Measurements from ENCODE around the gene GPR160.
"Not testable (repeated sequence)": the region's sequence is repeated elsewhere in the genome, so short reads cannot be mapped to it uniquely, and the experiment has no call there.

Gene GPR160

DNA sequence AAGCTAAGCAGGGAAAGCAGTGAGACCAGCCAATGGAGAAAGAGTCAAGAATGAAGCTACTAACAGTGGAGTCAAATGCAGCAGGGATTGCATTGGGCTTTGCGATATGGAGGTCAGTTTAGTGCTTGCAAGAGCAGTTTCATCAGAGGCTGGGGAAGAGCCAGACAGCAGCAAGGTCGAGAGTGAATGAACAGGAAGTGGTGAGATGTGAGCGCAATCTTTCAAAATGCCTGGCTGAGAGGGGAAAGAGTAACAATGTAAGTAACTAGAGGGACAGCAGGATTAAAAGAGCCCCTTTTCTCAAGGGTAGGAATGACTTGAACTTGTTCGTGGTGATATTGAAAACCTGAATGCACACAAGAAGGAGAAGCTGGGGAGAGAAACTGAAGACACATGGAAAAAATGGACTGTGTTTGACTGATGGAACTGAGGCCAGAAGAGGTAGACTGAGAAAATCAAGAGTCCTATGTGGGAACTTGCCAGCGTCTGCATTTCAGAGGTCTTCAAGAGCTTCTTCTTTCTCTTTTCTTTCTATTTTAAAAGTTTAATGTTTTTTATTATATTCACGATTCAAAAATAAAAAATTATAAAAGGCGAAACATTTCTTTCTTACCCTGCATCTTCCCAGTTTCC, 30.6 kb upstream of the GPR160 start:
- Histone ChIP-seq H3K4me3 (ENCODE audit: low read length) (no peak overlapping the region), H3K27me3 (ENCODE audit: control insufficient read depth, insufficient read depth, low read length) (no peaks in the 10 kb centered on the region), H3K9ac (ENCODE audit: low read length) (no peak overlapping the region), H3K9me3 (ENCODE audit: control insufficient read depth, low read length) (no peaks in the 10 kb centered on the region), H3K4me1 (ENCODE audit: control insufficient read depth, insufficient read depth, low read length) (no peaks in the 10 kb centered on the region), H3K36me3 (ENCODE audit: control insufficient read depth, insufficient read depth, low read length) (no peaks in the 10 kb centered on the region)

DNA sequence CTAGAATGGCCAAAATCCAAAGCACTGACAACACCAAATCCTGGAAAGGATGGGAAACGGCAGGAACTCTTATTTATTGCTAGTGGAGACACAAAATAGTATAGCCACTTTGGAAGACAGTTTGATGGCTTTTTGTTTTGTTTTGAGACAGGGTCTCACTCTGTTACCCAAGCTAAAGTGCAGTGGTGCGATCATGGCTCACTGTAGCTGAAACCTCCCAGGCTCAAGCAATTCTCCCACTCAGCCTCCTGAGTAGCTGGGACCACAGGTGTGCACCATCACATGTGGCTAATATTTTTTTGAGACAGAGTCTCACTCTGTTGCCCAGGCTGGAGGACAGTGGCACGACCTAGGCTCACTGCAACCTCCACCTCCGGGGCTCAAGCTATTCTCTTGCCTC, 27.3 kb upstream of the GPR160 start:
- H3K9ac ChIP-seq (ENCODE audit: low read length) = no peak overlapping the region
- no peaks in the 10 kb centered on the region for H3K4me1 ChIP-seq (ENCODE audit: control insufficient read depth, insufficient read depth, low read length)
- H3K27me3 ChIP-seq (ENCODE audit: control insufficient read depth, insufficient read depth, low read length) = no peaks in the 10 kb centered on the region
- no peaks in the 10 kb centered on the region for H3K36me3 ChIP-seq (ENCODE audit: control insufficient read depth, insufficient read depth, low read length)
- no peaks in the 10 kb centered on the region for H3K9me3 ChIP-seq (ENCODE audit: control insufficient read depth, low read length)
- no peak overlapping the region for H3K4me3 ChIP-seq (ENCODE audit: low read length)

GRCh38 chr3:170012683-170013400, 25.0 kb upstream of the GPR160 start:
- no peak overlapping the region for H3K9ac ChIP-seq (ENCODE audit: low read length)

DNA sequence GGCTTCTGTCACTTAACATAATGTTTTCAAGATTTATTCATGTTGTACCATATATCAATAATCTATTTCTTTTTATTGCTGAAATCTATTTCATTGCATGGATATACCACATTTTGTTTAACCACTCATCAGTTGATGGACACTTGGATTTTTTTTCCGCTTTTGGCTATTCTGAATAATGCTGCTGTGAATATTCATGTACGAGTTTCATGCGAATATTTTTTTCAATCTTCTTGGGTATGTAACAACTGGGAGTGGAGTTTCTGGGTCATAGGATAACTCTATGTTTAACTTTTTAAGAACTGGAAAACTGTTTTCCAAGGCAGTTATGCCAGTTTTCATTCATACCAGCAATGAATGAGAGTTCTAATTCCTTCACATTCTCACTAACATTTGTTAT, 21.7 kb upstream of the GPR160 start:
- Histone ChIP-seq H3K9ac (ENCODE audit: low read length) (no peak overlapping the region), H3K9me3 (ENCODE audit: control insufficient read depth, low read length) (no peaks in the 10 kb centered on the region), H3K36me3 (ENCODE audit: control insufficient read depth, insufficient read depth, low read length) (no peaks in the 10 kb centered on the region), H3K4me3 (ENCODE audit: low read length) (no peak overlapping the region), H3K27me3 (ENCODE audit: control insufficient read depth, insufficient read depth, low read length) (no peaks in the 10 kb centered on the region), H3K4me1 (ENCODE audit: control insufficient read depth, insufficient read depth, low read length) (no peaks in the 10 kb centered on the region)

More at GRCh38 chr3:170012683-170013400, 25.0 kb upstream of the GPR160 start:
- Histone ChIP-seq H3K9me3 (ENCODE audit: control insufficient read depth, low read length) (no peaks in the 10 kb centered on the region), H3K36me3 (ENCODE audit: control insufficient read depth, insufficient read depth, low read length) (no peaks in the 10 kb centered on the region), H3K4me3 (ENCODE audit: low read length) (no peak overlapping the region), H3K27me3 (ENCODE audit: control insufficient read depth, insufficient read depth, low read length) (no peaks in the 10 kb centered on the region), H3K4me1 (ENCODE audit: control insufficient read depth, insufficient read depth, low read length) (no peaks in the 10 kb centered on the region)

GRCh38 chr3:170019306-170019705, 18.5 kb upstream of the GPR160 start:
- not testable (repeated sequence) for H3K36me3 ChIP-seq (ENCODE audit: control insufficient read depth, insufficient read depth, low read length); H3K4me3 ChIP-seq (ENCODE audit: low read length); H3K27me3 ChIP-seq (ENCODE audit: control insufficient read depth, insufficient read depth, low read length); H3K9me3 ChIP-seq (ENCODE audit: control insufficient read depth, low read length); H3K9ac ChIP-seq (ENCODE audit: low read length)
- H3K4me1 ChIP-seq (ENCODE audit: control insufficient read depth, insufficient read depth, low read length) = peaks cover 21% of the 10 kb centered on the region

DNA sequence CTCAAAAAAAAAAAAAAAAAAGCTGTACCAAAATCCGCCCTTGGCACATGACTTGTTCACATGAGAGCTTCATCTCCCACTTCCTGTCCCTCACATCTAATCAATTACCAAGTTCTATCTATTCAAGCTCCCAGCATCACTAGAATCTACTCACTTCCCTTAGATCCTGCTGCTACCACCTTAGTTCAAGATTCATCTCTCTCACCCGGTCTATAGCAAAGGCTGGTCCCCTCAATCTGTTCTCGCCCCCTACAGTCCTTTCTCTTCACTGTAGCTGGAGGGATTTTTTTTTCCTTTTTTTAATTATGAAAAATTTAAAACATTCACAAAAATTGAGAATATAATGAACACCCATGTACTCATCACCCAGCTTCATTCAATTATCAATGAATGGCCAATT, 16.7 kb upstream of the GPR160 start:
- Histone ChIP-seq H3K36me3 (ENCODE audit: control insufficient read depth, insufficient read depth, low read length) (no peaks in the 10 kb centered on the region), H3K9ac (ENCODE audit: low read length) (no peak overlapping the region)

DNA sequence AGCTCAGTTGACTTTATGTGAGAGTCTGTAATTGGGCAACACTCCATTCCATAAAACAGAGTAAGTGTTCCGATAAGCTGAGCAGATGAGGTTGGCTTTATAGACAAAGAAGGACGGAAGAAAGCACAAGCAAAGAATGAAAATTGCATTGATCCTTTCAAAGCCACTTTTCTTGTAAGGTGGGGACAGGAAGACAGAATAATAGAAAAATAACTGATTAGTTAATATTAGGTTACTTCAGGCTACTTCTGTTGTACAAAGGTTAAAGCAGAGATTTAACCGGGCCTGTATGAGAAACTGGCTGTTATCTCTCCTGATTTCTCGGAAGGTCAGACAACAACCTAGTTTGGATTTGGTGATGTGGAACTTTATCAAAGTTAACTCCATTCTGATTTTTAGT, 15.5 kb upstream of the GPR160 start:
- Histone ChIP-seq H3K27me3 (ENCODE audit: control insufficient read depth, insufficient read depth, low read length) (no peaks in the 10 kb centered on the region), H3K36me3 (ENCODE audit: control insufficient read depth, insufficient read depth, low read length) (no peaks in the 10 kb centered on the region), H3K4me1 (ENCODE audit: control insufficient read depth, insufficient read depth, low read length) (peaks cover 21% of the 10 kb centered on the region), H3K9ac (ENCODE audit: low read length) (no peak overlapping the region), H3K4me3 (ENCODE audit: low read length) (no peak overlapping the region), H3K9me3 (ENCODE audit: control insufficient read depth, low read length) (no peaks in the 10 kb centered on the region)

More for the DNA sequence above, 16.7 kb upstream of the GPR160 start:
- Histone ChIP-seq H3K4me1 (ENCODE audit: control insufficient read depth, insufficient read depth, low read length) (peaks cover 21% of the 10 kb centered on the region), H3K27me3 (ENCODE audit: control insufficient read depth, insufficient read depth, low read length) (no peaks in the 10 kb centered on the region), H3K9me3 (ENCODE audit: control insufficient read depth, low read length) (no peaks in the 10 kb centered on the region), H3K4me3 (ENCODE audit: low read length) (no peak overlapping the region)

GRCh38 chr3:170023165-170023564, 14.6 kb upstream of the GPR160 start:
- Histone ChIP-seq H3K4me3 (ENCODE audit: low read length) (no peak overlapping the region), H3K9ac (ENCODE audit: low read length) (no peak overlapping the region), H3K9me3 (ENCODE audit: control insufficient read depth, low read length) (no peaks in the 10 kb centered on the region), H3K36me3 (ENCODE audit: control insufficient read depth, insufficient read depth, low read length) (no peaks in the 10 kb centered on the region), H3K4me1 (ENCODE audit: control insufficient read depth, insufficient read depth, low read length) (peaks cover 21% of the 10 kb centered on the region), H3K27me3 (ENCODE audit: control insufficient read depth, insufficient read depth, low read length) (no peaks in the 10 kb centered on the region)

DNA sequence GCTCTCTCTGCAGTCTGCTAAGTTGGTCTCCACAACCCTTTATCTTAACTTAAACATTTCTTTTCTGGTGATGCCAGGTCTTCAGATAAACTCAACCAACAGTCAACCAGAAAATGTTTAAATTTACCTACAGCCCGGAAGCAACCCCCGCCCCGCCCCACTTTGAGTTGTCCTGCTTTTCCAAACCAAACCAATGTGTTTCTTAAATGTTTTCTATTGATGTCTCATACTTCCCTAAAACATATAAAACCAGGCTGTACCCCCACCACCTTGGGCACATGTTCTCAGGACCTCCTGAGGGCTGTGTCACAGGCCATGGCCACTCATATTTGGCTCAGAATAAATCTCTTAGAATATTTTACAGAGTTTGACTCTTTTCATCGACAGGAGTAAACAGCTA, 13.2 kb upstream of the GPR160 start:
- Histone ChIP-seq H3K4me1 (ENCODE audit: control insufficient read depth, insufficient read depth, low read length) (peaks cover 21% of the 10 kb centered on the region), H3K4me3 (ENCODE audit: low read length) (no peak overlapping the region), H3K9me3 (ENCODE audit: control insufficient read depth, low read length) (no peaks in the 10 kb centered on the region), H3K27me3 (ENCODE audit: control insufficient read depth, insufficient read depth, low read length) (no peaks in the 10 kb centered on the region), H3K9ac (ENCODE audit: low read length) (no peak overlapping the region), H3K36me3 (ENCODE audit: control insufficient read depth, insufficient read depth, low read length) (no peaks in the 10 kb centered on the region)

DNA sequence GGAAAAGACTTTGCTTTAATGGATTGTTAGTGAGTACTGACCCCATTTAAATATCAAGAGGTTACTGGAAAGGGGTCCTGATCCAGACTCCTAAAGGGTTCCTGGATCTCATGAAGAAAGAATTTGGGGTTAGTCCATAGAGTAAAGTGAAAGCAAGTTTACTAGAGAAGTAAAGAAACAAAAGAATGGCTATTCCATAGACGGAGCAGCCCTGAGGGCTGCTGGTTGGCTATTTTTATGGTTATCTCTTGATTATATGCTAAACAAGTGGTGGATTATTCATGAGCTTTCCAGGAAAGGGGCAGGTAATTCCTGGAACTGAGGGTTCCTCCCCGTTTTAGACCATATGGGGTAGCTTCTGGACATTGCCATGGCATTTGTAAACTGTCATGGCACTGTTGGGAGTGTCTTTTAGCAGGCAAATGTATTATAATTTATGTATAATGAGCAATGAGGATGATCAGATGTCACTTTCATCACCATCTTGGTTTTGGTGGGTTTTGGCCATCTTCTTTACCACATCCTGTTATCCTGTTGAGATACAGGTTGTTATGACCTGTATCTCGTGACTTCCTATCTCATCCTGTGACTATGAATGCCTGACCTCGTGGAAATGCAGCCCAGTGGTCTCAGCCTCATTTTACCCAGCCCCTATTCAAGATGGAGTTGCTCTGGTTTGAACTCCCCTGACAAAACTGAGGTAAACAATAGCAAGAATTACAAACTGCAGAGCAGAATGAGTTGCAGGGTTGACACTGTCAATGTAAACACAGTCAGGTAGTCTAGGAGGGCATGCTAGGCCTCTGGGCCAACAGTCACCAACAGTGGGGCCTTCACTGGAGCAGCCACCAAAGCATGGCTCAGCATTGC, 10.3 kb upstream of the GPR160 start:
- Histone ChIP-seq H3K27me3 (ENCODE audit: control insufficient read depth, insufficient read depth, low read length) (no peaks in the 10 kb centered on the region), H3K9me3 (ENCODE audit: control insufficient read depth, low read length) (no peaks in the 10 kb centered on the region), H3K9ac (ENCODE audit: low read length) (no peak overlapping the region), H3K36me3 (ENCODE audit: control insufficient read depth, insufficient read depth, low read length) (no peaks in the 10 kb centered on the region), H3K4me1 (ENCODE audit: control insufficient read depth, insufficient read depth, low read length) (peaks cover 12% of the 10 kb centered on the region), H3K4me3 (ENCODE audit: low read length) (no peak overlapping the region)

GRCh38 chr3:170033489-170033888, 4.3 kb upstream of the GPR160 start:
- H3K4me1 ChIP-seq (ENCODE audit: control insufficient read depth, insufficient read depth, low read length) = peaks cover 12% of the 10 kb centered on the region
- H3K27me3 ChIP-seq (ENCODE audit: control insufficient read depth, insufficient read depth, low read length) = no peaks in the 10 kb centered on the region
- H3K9ac ChIP-seq (ENCODE audit: low read length) = no peak overlapping the region
- no peaks in the 10 kb centered on the region for H3K36me3 ChIP-seq (ENCODE audit: control insufficient read depth, insufficient read depth, low read length)
- H3K4me3 ChIP-seq (ENCODE audit: low read length) = no peak overlapping the region
- H3K9me3 ChIP-seq (ENCODE audit: control insufficient read depth, low read length) = no peaks in the 10 kb centered on the region
